ENCODE measurements around the gene HAO2. TPM values are rescaled to one million over a fixed set of nuclear protein-coding genes. Genes with fewer than 3 reads are reported as not detected.

Gene HAO2
- polyA plus RNA-seq, 1 experiment: not detected

GRCh38 chr1:119371815-119372214, 3.2 kb downstream of the HAO2 start:
- CTCF ChIA-PET: interaction anchor here (1.3 kb wide), 1 partner anchor 86 kb away, joined by 4 read pairs; no protein-coding TSS in a partner anchor

GRCh38 chr1:119372503-119373086, 4.0 kb downstream of the HAO2 start:
- peaks cover 5% of the 10 kb centered on the region for H3K27me3 ChIP-seq (ENCODE audit: control insufficient read depth, insufficient read depth, low read length)
- no peak for TF ChIP-seq CTCF (IDR thresholded peaks at IDR 0.05; ENCODE audit: insufficient read depth, low read depth, low read length)
- H3K4me3 ChIP-seq (ENCODE audit: low read depth, low read length): no peak overlapping the region
- POLR2A ChIA-PET: no interaction called here
- H3K36me3 ChIP-seq (ENCODE audit: control insufficient read depth, insufficient read depth, low read length): no peaks in the 10 kb centered on the region
- DNase-seq (ENCODE audit: low read depth): no peak
- CTCF ChIA-PET: interaction anchor here (1.0 to 2.2 kb wide), 4 partner anchors 48 to 119 kb away, joined by 4 to 11 read pairs (median 4); no protein-coding TSS in a partner anchor

More at GRCh38 chr1:119371815-119372214, 3.2 kb downstream of the HAO2 start:
- no peak overlapping the region for H3K4me3 ChIP-seq (ENCODE audit: low read depth, low read length)
- POLR2A ChIA-PET: no interaction called here
- TF ChIP-seq CTCF (IDR thresholded peaks at IDR 0.05; ENCODE audit: insufficient read depth, low read depth, low read length): no peak
- no peak for DNase-seq (ENCODE audit: low read depth)
- no peaks in the 10 kb centered on the region for H3K36me3 ChIP-seq (ENCODE audit: control insufficient read depth, insufficient read depth, low read length)
- H3K27me3 ChIP-seq (ENCODE audit: control insufficient read depth, insufficient read depth, low read length): peaks cover 5% of the 10 kb centered on the region

- no peak for DNase-seq (ENCODE audit: low read depth)
- H3K4me3 ChIP-seq (ENCODE audit: low read depth, low read length): no peak overlapping the region
- ChIA-PET CTCF (interaction anchor here (1.3 to 2.2 kb wide), 2 partner anchors 49 to 98 kb away, joined by 4 to 11 read pairs; no protein-coding TSS in a partner anchor), POLR2A (no interaction called here)
- H3K27me3 ChIP-seq (ENCODE audit: control insufficient read depth, insufficient read depth, low read length): peaks cover 5% of the 10 kb centered on the region
- H3K36me3 ChIP-seq (ENCODE audit: control insufficient read depth, insufficient read depth, low read length): no peaks in the 10 kb centered on the region
- no peak for TF ChIP-seq CTCF (IDR thresholded peaks at IDR 0.05; ENCODE audit: insufficient read depth, low read depth, low read length)
Measured at GRCh38 chr1:119373465-119373864, 4.9 kb downstream of the HAO2 start.

GRCh38 chr1:119374208-119374874, 5.8 kb downstream of the HAO2 start:
- no peak for DNase-seq (ENCODE audit: low read depth)
- H3K27me3 ChIP-seq (ENCODE audit: control insufficient read depth, insufficient read depth, low read length): peaks cover 5% of the 10 kb centered on the region
- ChIA-PET POLR2A (no interaction called here), CTCF (interaction anchor here (0.5 to 2.2 kb wide), 2 partner anchors 24 to 99 kb away, joined by 3 to 11 read pairs; no protein-coding TSS in a partner anchor)
- no peak for TF ChIP-seq CTCF (IDR thresholded peaks at IDR 0.05; ENCODE audit: insufficient read depth, low read depth, low read length)
- no peak overlapping the region for H3K4me3 ChIP-seq (ENCODE audit: low read depth, low read length)
- H3K36me3 ChIP-seq (ENCODE audit: control insufficient read depth, insufficient read depth, low read length): no peaks in the 10 kb centered on the region

- DNase-seq (ENCODE audit: low read depth): no peak
- TF ChIP-seq CTCF (IDR thresholded peaks at IDR 0.05; ENCODE audit: insufficient read depth, low read depth, low read length): no peak
- ChIA-PET POLR2A (no interaction called here), CTCF (interaction anchor here (2.5 kb wide), 1 partner anchor 9 kb away, joined by 10 read pairs; no protein-coding TSS in a partner anchor)
- H3K36me3 ChIP-seq (ENCODE audit: control insufficient read depth, insufficient read depth, low read length): no peaks in the 10 kb centered on the region
- 0 out of 2 replicates have a peak, but pooled peaks cover 3% of the 10 kb centered on the region for H3K27me3 ChIP-seq (ENCODE audit: control insufficient read depth, insufficient read depth, low read length)
- no peak overlapping the region for H3K4me3 ChIP-seq (ENCODE audit: low read depth, low read length)
Measured at GRCh38 chr1:119375366-119375765, 6.8 kb downstream of the HAO2 start.

Measured in BJ (cell line).